RPMI7951 (cell line): ENCODE measurements around the gene SLC9A8. TPM values are rescaled to one million over a fixed set of nuclear protein-coding genes. Genes with fewer than 3 reads are reported as not detected.

Experiments
- total RNA-seq: library from RNA; depleted of rRNA; stranded (reverse); fragments of >200 nt; shearing (Covaris generic); gene quantifications from 2 replicates; pipeline ENCODE4 v1.2.3, GENCODE V29; 2014; rRNA removed

The SLC9A8 gene
- total RNA-seq, 1 experiment from 2014 or later, result 6.2 TPM

Other genes starting within 250 kb of the SLC9A8 start
- under 0.01 and 0.24 TPM in 2 replicates for gene PTGIS, start 244.7 kb upstream of the SLC9A8 start, total RNA-seq
- gene B4GALT5, start 99.0 kb upstream of the SLC9A8 start, total RNA-seq, result 25.5 and 30.5 TPM in 2 replicates
- 6.0 and 6.6 TPM in 2 replicates for gene SPATA2, start 102.7 kb downstream of the SLC9A8 start, total RNA-seq
- 127 and 240 TPM in 2 replicates for gene RNF114, start 123.6 kb downstream of the SLC9A8 start, total RNA-seq
- 1.4 and 1.7 TPM in 2 replicates for gene SNAI1, start 170.2 kb downstream of the SLC9A8 start, total RNA-seq